ENCODE data around the gene NCEH1. TPM values are rescaled to one million over a fixed set of nuclear protein-coding genes. Genes with fewer than 3 reads are reported as not detected.

The NCEH1 gene
- total and polyA plus RNA-seq, 2 experiments from 2014 or later: 4.7 to 10.5 TPM

DNA sequence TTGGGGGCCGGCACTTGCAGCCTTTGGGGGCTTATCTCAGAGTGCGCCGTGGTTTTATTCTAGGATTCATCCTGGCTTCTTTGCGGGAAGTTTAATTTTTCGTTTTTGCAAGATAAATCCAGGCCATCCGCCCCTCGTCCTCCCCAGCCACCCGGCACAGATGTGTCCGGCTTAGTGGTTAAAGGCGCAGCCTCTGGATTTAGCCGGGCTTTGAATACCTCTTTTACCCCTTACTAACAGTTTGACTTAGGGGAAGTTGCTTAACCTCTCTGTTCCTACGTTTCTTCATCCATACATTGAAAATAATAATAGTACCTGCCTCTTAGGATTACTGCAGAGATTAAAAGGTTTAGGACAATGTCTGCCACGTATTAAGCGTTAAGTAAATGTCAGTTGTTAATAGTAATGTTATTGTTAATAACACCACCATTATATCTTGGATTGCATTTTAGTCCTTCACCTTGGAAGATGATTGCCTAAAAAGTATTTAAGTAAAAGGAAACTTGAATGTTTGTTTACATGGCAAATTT lies 40.4 kb upstream of the NCEH1 start:
- H3K4me2 ChIP-seq: peak overlapping the region; percentile 84
- H2AFZ ChIP-seq: peak overlapping the region; percentile 60
- H3K27ac ChIP-seq: peak overlapping the region; percentile 47
- no peaks in the 10 kb centered on the region for H3K27me3 ChIP-seq
- peaks cover 36% of the 10 kb centered on the region for H3K79me2 ChIP-seq
- peak; percentile 15 for DNase-seq (ENCODE audit: low spot score)
- H4K20me1 ChIP-seq (ENCODE audit: insufficient read depth, poor library complexity, severe bottlenecking): no peaks in the 10 kb centered on the region
- no peaks in the 10 kb centered on the region for H3K4me1 ChIP-seq (ENCODE audit: insufficient read depth)
- H3K4me3 ChIP-seq: peak overlapping the region; percentile 78
- H3K9me2 ChIP-seq (replicated peaks; ENCODE audit: insufficient read depth): no peaks in the 10 kb centered on the region
- WGBS (ENCODE audit: low lambda C conversion rate, missing lambda C conversion rate): 2% methylated on average over 14 of the region's 14 CpGs
- no peaks in the 10 kb centered on the region for H3K9me3 ChIP-seq (ENCODE audit: low read depth)
- TF ChIP-seq EZH2phosphoT487 (IDR thresholded peaks at IDR 0.05; ENCODE audit: low read depth, severe bottlenecking, unreplicated experiment) (no peak), EZH2 (IDR thresholded peaks at IDR 0.05; ENCODE audit: borderline replicate concordance) (no peak)
- TF ChIP-seq, protein P1, sequence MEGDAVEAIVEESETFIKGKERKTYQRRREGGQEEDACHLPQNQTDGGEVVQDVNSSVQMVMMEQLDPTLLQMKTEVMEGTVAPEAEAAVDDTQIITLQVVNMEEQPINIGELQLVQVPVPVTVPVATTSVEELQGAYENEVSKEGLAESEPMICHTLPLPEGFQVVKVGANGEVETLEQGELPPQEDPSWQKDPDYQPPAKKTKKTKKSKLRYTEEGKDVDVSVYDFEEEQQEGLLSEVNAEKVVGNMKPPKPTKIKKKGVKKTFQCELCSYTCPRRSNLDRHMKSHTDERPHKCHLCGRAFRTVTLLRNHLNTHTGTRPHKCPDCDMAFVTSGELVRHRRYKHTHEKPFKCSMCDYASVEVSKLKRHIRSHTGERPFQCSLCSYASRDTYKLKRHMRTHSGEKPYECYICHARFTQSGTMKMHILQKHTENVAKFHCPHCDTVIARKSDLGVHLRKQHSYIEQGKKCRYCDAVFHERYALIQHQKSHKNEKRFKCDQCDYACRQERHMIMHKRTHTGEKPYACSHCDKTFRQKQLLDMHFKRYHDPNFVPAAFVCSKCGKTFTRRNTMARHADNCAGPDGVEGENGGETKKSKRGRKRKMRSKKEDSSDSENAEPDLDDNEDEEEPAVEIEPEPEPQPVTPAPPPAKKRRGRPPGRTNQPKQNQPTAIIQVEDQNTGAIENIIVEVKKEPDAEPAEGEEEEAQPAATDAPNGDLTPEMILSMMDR (IDR thresholded peaks at IDR 0.05; ENCODE audit: poor library complexity): no peak
- no peaks in the 10 kb centered on the region for H3K36me3 ChIP-seq (replicated peaks; ENCODE audit: insufficient read depth, low read depth)

DNA sequence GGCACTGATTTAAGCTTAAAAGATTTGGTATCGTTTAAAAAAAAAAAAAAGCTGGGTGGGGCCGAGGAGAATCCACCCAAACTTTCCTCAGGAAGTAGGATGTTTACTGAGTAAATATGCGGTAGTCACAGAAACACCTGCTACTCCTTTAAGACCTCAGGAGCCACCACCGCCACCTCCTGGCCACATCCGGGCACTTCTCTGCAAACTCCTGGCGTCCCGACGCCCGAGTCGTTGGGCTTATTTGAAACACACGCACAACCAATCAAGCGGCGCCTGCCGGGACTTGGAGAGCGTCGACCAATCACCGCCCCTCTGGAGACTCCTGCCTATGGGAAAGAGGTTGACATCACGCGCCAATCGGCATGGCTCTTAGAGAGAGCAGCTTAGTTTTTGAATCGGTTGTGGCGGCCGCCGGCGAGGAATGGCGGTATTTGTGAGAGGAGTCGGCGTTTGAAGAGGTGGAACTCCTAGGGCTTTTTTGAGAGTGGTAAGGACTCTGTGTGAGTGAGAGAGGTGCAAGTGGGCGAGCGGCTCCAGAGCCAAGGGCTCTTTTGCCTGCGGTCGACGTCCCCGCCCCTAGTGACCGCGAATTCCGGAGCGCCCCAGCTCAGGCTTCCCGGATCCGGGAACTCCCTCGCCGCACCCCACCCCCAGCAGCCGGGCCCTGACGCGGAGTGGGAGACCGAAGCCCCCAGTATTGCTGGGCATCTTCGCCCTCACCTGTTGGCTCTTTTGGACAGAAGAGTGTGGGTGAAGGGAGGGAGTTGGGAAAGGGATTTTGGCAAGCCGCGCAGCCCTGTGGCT lies 39.7 kb upstream of the NCEH1 start, which contains the start of gene ECT2:
Gene ECT2 (plus strand): TSS at position 359 of the 807 bp plus-strand sequence. CDS start 3,805 bp downstream, outside the sequence.
- H3K79me2 ChIP-seq: peaks cover 36% of the 10 kb centered on the region
- no peaks in the 10 kb centered on the region for H3K9me2 ChIP-seq (replicated peaks; ENCODE audit: insufficient read depth)
- DNase-seq (ENCODE audit: low spot score): peak; percentile 99
- no peaks in the 10 kb centered on the region for H3K4me1 ChIP-seq (ENCODE audit: insufficient read depth)
- H2AFZ ChIP-seq: peak within 1 kb of the TSS; percentile 60
- no peaks in the 10 kb centered on the region for H3K9me3 ChIP-seq (ENCODE audit: low read depth)
- H3K27me3 ChIP-seq: no peaks in the 10 kb centered on the region
- no peaks in the 10 kb centered on the region for H4K20me1 ChIP-seq (ENCODE audit: insufficient read depth, poor library complexity, severe bottlenecking)
- TF ChIP-seq EZH2 (IDR thresholded peaks at IDR 0.05; ENCODE audit: borderline replicate concordance) (no peak), EZH2phosphoT487 (IDR thresholded peaks at IDR 0.05; ENCODE audit: low read depth, severe bottlenecking, unreplicated experiment) (no peak)
- TF ChIP-seq, protein P1 (IDR thresholded peaks at IDR 0.05; ENCODE audit: poor library complexity): peak; percentile 76
- H3K27ac ChIP-seq: peak within 1 kb of the TSS; percentile 47
- 2% methylated on average over 41 of the region's 49 CpGs for WGBS (ENCODE audit: low lambda C conversion rate, missing lambda C conversion rate)
- no peaks in the 10 kb centered on the region for H3K36me3 ChIP-seq (replicated peaks; ENCODE audit: insufficient read depth, low read depth)
- H3K4me3 ChIP-seq: peak within 1 kb of the TSS; percentile 78
- H3K4me2 ChIP-seq: peak within 1 kb of the TSS; percentile 84

DNA sequence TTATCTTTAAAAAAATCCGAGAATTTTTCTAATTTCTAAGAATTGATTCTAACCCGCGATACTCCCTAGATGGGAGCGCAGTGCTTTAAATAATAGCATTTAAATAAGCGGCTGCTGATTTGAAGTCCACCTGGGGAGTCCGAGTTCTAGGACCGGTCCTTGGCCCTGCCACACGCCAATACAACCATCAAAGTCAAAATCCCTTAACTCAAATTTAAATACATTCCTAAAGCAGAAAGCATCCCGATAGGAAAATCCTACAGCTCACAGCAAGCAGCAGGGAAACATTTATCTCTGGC lies 39.2 kb upstream of the NCEH1 start:
- Histone ChIP-seq H2AFZ (peak overlapping the region; percentile 9), H3K4me2 (peak overlapping the region; percentile 70), H3K79me2 (peaks cover 36% of the 10 kb centered on the region), H3K9me2 (replicated peaks; ENCODE audit: insufficient read depth) (no peaks in the 10 kb centered on the region), H3K36me3 (replicated peaks; ENCODE audit: insufficient read depth, low read depth) (no peaks in the 10 kb centered on the region), H3K4me1 (ENCODE audit: insufficient read depth) (no peaks in the 10 kb centered on the region), H3K27ac (peak overlapping the region; percentile 27), H3K27me3 (no peaks in the 10 kb centered on the region), H4K20me1 (ENCODE audit: insufficient read depth, poor library complexity, severe bottlenecking) (no peaks in the 10 kb centered on the region), H3K9me3 (ENCODE audit: low read depth) (no peaks in the 10 kb centered on the region), H3K4me3 (peak overlapping the region; percentile 6)
- TF ChIP-seq EZH2phosphoT487 (IDR thresholded peaks at IDR 0.05; ENCODE audit: low read depth, severe bottlenecking, unreplicated experiment) (no peak), EZH2 (IDR thresholded peaks at IDR 0.05; ENCODE audit: borderline replicate concordance) (no peak)
- TF ChIP-seq, protein P1 (IDR thresholded peaks at IDR 0.05; ENCODE audit: poor library complexity): no peak
- DNase-seq (ENCODE audit: low spot score): no peak
- 28% methylated on average over 9 of the region's 9 CpGs for WGBS (ENCODE audit: low lambda C conversion rate, missing lambda C conversion rate)
